ENCODE data around the gene EDN2. TPM values are rescaled to one million over a fixed set of nuclear protein-coding genes. Genes with fewer than 3 reads are reported as not detected.

EDN2 gene
- total RNA-seq, 2 experiments from 2014 or later, result not detected

DNA sequence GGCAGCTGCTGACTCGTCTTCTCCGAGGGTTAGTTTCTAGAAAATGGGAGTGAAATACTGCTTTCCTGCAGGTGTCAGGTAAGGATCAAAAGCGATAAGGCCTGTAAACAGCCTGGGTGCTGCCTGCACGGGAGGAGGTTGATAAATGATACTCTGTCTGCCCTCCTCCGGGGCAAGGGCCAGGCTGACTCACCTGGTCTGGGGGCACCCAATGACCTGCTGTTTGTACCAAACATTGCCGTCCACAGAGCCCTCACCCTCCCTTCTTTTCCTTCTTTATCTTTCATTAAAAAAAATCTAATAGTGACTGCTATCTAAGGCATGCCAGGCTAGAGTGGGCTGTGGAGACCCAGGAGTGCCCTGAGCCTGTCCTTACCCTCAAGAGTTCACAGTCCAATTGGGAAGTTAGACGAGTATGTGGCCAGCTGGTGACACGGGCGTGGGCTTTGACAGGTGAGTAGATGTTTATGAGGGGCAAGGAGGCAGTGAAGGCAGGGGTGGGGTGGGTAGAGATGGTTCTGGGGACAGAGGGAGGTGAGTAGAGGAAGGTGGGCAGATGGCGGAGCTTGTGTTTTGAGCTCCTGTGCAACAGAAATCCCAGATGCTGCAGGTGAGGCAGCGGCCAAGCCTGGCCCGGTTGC, 16.2 kb downstream of the EDN2 start:
- intact Hi-C loops (cut with DNase I, micrococcal nuclease), result no loop called here
- Histone ChIP-seq H3K9me3 (ENCODE audit: control insufficient read depth in 1 of 2, insufficient read depth in 1 of 2, low read length in 2 of 2) (no peaks in the 10 kb centered on the region), H3K27ac (ENCODE audit: low read depth in 1 of 2, low read length in 2 of 2) (no peak overlapping the region), H3K27me3 (ENCODE audit: control insufficient read depth in 1 of 2, insufficient read depth in 2 of 2, low read length in 2 of 2) (no peaks in the 10 kb centered on the region), H3K4me1 (ENCODE audit: insufficient read depth, low read length) (no peaks in the 10 kb centered on the region), H3K36me3 (ENCODE audit: insufficient read depth, low read length) (no peaks in the 10 kb centered on the region), H3K4me3 (ENCODE audit: low read length) (no peak overlapping the region)
- H3K27me3 Mint-ChIP-seq, result no peaks in the 10 kb centered on the region
- ATAC-seq (ENCODE audit: poor library complexity) (no peak), DNase-seq (no peak)
- POLR2A ChIA-PET, result no interaction called here
- CTCF ChIA-PET, result no interaction called here
- H3K4me1 Mint-ChIP-seq (ENCODE audit: low read depth), result no peaks in the 10 kb centered on the region
- H3K9me3 Mint-ChIP-seq, result no peaks in the 10 kb centered on the region
- no peak overlapping the region for H3K4me3 Mint-ChIP-seq
- no peaks in the 10 kb centered on the region for H3K36me3 Mint-ChIP-seq (ENCODE audit: low read depth)
- no peak overlapping the region for H3K27ac Mint-ChIP-seq
- TF ChIP-seq, protein P1, sequence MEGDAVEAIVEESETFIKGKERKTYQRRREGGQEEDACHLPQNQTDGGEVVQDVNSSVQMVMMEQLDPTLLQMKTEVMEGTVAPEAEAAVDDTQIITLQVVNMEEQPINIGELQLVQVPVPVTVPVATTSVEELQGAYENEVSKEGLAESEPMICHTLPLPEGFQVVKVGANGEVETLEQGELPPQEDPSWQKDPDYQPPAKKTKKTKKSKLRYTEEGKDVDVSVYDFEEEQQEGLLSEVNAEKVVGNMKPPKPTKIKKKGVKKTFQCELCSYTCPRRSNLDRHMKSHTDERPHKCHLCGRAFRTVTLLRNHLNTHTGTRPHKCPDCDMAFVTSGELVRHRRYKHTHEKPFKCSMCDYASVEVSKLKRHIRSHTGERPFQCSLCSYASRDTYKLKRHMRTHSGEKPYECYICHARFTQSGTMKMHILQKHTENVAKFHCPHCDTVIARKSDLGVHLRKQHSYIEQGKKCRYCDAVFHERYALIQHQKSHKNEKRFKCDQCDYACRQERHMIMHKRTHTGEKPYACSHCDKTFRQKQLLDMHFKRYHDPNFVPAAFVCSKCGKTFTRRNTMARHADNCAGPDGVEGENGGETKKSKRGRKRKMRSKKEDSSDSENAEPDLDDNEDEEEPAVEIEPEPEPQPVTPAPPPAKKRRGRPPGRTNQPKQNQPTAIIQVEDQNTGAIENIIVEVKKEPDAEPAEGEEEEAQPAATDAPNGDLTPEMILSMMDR (IDR thresholded peaks at IDR 0.05), result no peak

DNA sequence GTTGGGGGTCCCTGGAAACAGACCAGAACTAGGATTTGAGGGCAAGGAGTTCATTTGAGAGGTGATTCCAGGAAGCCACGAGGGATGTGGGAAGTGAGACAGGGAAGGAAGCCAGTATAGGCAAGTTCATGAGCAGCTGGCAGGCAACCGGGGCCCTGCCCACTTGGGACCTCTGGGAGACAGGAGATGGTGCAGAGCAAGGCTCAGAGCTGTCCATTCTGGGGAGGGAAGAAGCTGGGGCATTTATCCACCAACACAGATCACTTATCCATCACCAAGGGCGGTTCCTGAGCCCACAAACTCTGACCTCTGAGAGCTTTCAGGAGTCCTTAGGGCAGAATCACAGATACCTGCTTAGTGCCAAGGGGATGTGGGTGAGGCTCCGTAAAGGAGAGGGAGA, 16.8 kb downstream of the EDN2 start:
- H3K27me3 Mint-ChIP-seq, result no peaks in the 10 kb centered on the region
- ATAC-seq (ENCODE audit: poor library complexity) (no peak), DNase-seq (no peak)
- ChIA-PET CTCF (no interaction called here), POLR2A (no interaction called here)
- Histone ChIP-seq H3K4me3 (ENCODE audit: low read length) (no peak overlapping the region), H3K4me1 (ENCODE audit: insufficient read depth, low read length) (no peaks in the 10 kb centered on the region), H3K36me3 (ENCODE audit: insufficient read depth, low read length) (no peaks in the 10 kb centered on the region), H3K27me3 (ENCODE audit: control insufficient read depth in 1 of 2, insufficient read depth in 2 of 2, low read length in 2 of 2) (no peaks in the 10 kb centered on the region), H3K9me3 (ENCODE audit: control insufficient read depth in 1 of 2, insufficient read depth in 1 of 2, low read length in 2 of 2) (no peaks in the 10 kb centered on the region), H3K27ac (ENCODE audit: low read depth in 1 of 2, low read length in 2 of 2) (no peak overlapping the region)
- H3K27ac Mint-ChIP-seq, result no peak overlapping the region
- H3K4me3 Mint-ChIP-seq, result no peak overlapping the region
- intact Hi-C loops (cut with DNase I, micrococcal nuclease), result no loop called here
- H3K9me3 Mint-ChIP-seq, result no peaks in the 10 kb centered on the region
- no peaks in the 10 kb centered on the region for H3K4me1 Mint-ChIP-seq (ENCODE audit: low read depth)
- TF ChIP-seq, protein P1 (IDR thresholded peaks at IDR 0.05), result no peak
- H3K36me3 Mint-ChIP-seq (ENCODE audit: low read depth), result no peaks in the 10 kb centered on the region

DNA sequence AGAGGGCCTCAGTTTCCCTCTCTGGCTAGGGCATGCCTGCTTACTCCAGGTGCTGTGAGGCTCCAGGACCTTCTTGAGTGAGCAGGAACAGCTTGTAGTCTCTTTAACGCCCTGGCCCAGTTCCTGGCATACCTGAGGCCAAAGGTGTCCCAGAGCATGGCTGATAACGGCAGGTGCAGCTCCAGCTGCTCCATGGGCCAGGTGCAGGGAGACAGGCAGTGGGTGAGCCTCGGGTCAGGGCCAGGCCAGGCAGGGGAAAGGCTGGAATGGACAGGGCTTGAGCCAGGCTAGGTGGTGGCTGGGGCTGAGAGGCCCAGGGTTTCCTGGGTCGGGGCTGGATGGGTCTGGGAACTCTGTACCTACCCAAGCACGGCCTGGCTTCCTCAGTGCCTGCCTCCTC, 18.3 kb downstream of the EDN2 start:
- H3K4me1 ChIP-seq (ENCODE audit: insufficient read depth, low read length), result no peaks in the 10 kb centered on the region
- ATAC-seq (ENCODE audit: poor library complexity), result no peak
- intact Hi-C loops (cut with DNase I, micrococcal nuclease), result no loop called here
- H3K27ac Mint-ChIP-seq, result no peak overlapping the region
- H3K4me1 Mint-ChIP-seq (ENCODE audit: low read depth), result no peaks in the 10 kb centered on the region
- TF ChIP-seq, protein P1 (IDR thresholded peaks at IDR 0.05), result no peak
- H3K27ac ChIP-seq (ENCODE audit: low read depth in 1 of 2, low read length in 2 of 2), result no peak overlapping the region
- no peaks in the 10 kb centered on the region for H3K36me3 ChIP-seq (ENCODE audit: insufficient read depth, low read length)
- DNase-seq, result no peak
- no peak overlapping the region for H3K4me3 ChIP-seq (ENCODE audit: low read length)
- ChIA-PET CTCF (no interaction called here), POLR2A (no interaction called here)
- H3K9me3 ChIP-seq (ENCODE audit: control insufficient read depth in 1 of 2, insufficient read depth in 1 of 2, low read length in 2 of 2), result no peaks in the 10 kb centered on the region
- no peaks in the 10 kb centered on the region for H3K27me3 Mint-ChIP-seq
- H3K36me3 Mint-ChIP-seq (ENCODE audit: low read depth), result no peaks in the 10 kb centered on the region
- H3K4me3 Mint-ChIP-seq, result no peak overlapping the region
- no peaks in the 10 kb centered on the region for H3K27me3 ChIP-seq (ENCODE audit: control insufficient read depth in 1 of 2, insufficient read depth in 2 of 2, low read length in 2 of 2)
- H3K9me3 Mint-ChIP-seq, result no peaks in the 10 kb centered on the region

All from CD4-positive, alpha-beta T cell (primary cell).